GM23338 (cell line): ENCODE data around the gene SLC2A2.

Source experiments
- CREB1 ChIP-seq: fragments of 250-450 bp; sonication (Bioruptor Pico); IDR thresholded peaks from 2 replicates; pipeline ENCODE4 v1.5.0; 2020; ENCODE audit warnings: low read depth, mild to moderate bottlenecking, moderate library complexity
- EZH2 ChIP-seq: fragments of 200-600 bp; sonication (generic); IDR thresholded peaks from one replicate; pipeline ENCODE4 v1.8.0; 2017; ENCODE audit warnings: antibody characterized with exemption, mild to moderate bottlenecking, low read depth; ENCODE audit not compliant: unreplicated experiment
- EZH2phosphoT487 ChIP-seq: fragments of 200-600 bp; sonication (generic); IDR thresholded peaks from one replicate; pipeline ENCODE4 v1.8.1; 2018; ENCODE audit warnings: antibody characterized with exemption; ENCODE audit not compliant: unreplicated experiment
- JUNB ChIP-seq: IDR thresholded peaks from one replicate; pipeline ENCODE4 v1.6.1; 2016; ENCODE audit warnings: antibody characterized with exemption; ENCODE audit not compliant: unreplicated experiment
- NANOG ChIP-seq: IDR thresholded peaks from 2 replicates; pipeline ENCODE4 v1.6.1; 2016; ENCODE audit warnings: antibody characterized with exemption, borderline replicate concordance
- POLR2AphosphoS5 ChIP-seq: IDR thresholded peaks from 2 replicates; pipeline ENCODE4 v1.6.1; 2016; ENCODE audit warnings: antibody characterized with exemption, low read depth
- STAT1 ChIP-seq: IDR thresholded peaks from one replicate; pipeline ENCODE4 v1.6.1; 2016; ENCODE audit warnings: antibody characterized with exemption; ENCODE audit not compliant: unreplicated experiment
- ZNF114 ChIP-seq: fragments of 250-450 bp; sonication (Bioruptor Pico); IDR thresholded peaks from 2 replicates; pipeline ENCODE4 v1.5.0; 2020; ENCODE audit warnings: mild to moderate bottlenecking, moderate library complexity
- ZNF331 ChIP-seq: fragments of 250-450 bp; sonication (Bioruptor Pico); IDR thresholded peaks from 2 replicates; pipeline ENCODE4 v1.5.0; 2020; ENCODE audit warnings: low read depth, mild to moderate bottlenecking, moderate library complexity
- TF ChIP-seq, protein P1 (sequence below), 2 experiments: fragments of 200-600 bp in 1 of 2; sonication (generic) in 1 of 2; conservative IDR thresholded peaks; 2 replicates each; pipeline versions ENCODE4 v1.5.1 to v1.6.1; 2016 to 2017; ENCODE audit warnings: antibody characterized with exemption in 2 of 2, low read depth in 2 of 2, mild to moderate bottlenecking in 2 of 2, moderate library complexity in 1 of 2
- TF ChIP-seq, protein P2 (sequence below): IDR thresholded peaks from one replicate; pipeline ENCODE4 v1.6.1; 2018; ENCODE audit warnings: antibody characterized with exemption; ENCODE audit not compliant: unreplicated experiment
- TF ChIP-seq, protein P3 (sequence below): IDR thresholded peaks from 2 replicates; pipeline ENCODE4 v1.6.1; 2016; ENCODE audit warnings: antibody characterized with exemption
- TF ChIP-seq, protein P4 (sequence below): fragments of 250-450 bp; sonication (Bioruptor Pico); IDR thresholded peaks from 2 replicates; pipeline ENCODE4 v1.5.0; 2020; ENCODE audit warnings: mild to moderate bottlenecking, moderate library complexity

DNA sequence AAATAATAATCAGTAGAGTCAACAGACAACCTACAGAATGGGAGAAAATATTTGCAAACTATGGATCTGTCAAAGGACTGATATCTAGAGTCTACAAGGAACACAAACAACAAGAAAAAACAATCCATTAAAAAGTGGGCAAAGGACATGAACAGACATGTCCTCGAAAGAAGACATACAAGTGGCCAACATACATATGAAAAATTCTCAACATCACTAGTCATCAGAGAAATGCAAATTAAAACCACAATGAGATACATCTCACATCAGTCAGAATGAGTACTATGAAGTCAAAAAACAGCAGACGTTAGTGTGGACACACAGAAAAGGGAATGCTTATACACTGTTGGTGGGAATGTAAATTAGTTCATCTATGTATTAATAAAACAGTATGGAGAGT is 33.7 kb downstream of the SLC2A2 start:
- TF ChIP-seq, protein P1, sequence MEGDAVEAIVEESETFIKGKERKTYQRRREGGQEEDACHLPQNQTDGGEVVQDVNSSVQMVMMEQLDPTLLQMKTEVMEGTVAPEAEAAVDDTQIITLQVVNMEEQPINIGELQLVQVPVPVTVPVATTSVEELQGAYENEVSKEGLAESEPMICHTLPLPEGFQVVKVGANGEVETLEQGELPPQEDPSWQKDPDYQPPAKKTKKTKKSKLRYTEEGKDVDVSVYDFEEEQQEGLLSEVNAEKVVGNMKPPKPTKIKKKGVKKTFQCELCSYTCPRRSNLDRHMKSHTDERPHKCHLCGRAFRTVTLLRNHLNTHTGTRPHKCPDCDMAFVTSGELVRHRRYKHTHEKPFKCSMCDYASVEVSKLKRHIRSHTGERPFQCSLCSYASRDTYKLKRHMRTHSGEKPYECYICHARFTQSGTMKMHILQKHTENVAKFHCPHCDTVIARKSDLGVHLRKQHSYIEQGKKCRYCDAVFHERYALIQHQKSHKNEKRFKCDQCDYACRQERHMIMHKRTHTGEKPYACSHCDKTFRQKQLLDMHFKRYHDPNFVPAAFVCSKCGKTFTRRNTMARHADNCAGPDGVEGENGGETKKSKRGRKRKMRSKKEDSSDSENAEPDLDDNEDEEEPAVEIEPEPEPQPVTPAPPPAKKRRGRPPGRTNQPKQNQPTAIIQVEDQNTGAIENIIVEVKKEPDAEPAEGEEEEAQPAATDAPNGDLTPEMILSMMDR (conservative IDR thresholded peaks at IDR 0.05; ENCODE audit: low read depth in 2 of 2), result no peak
- TF ChIP-seq EZH2, result no peak
- no peak for TF ChIP-seq JUNB
- no peak for TF ChIP-seq CREB1 (CRISPR knock-in tag)
- no peak for TF ChIP-seq POLR2AphosphoS5
- TF ChIP-seq EZH2phosphoT487, result no peak
- TF ChIP-seq, protein P2, sequence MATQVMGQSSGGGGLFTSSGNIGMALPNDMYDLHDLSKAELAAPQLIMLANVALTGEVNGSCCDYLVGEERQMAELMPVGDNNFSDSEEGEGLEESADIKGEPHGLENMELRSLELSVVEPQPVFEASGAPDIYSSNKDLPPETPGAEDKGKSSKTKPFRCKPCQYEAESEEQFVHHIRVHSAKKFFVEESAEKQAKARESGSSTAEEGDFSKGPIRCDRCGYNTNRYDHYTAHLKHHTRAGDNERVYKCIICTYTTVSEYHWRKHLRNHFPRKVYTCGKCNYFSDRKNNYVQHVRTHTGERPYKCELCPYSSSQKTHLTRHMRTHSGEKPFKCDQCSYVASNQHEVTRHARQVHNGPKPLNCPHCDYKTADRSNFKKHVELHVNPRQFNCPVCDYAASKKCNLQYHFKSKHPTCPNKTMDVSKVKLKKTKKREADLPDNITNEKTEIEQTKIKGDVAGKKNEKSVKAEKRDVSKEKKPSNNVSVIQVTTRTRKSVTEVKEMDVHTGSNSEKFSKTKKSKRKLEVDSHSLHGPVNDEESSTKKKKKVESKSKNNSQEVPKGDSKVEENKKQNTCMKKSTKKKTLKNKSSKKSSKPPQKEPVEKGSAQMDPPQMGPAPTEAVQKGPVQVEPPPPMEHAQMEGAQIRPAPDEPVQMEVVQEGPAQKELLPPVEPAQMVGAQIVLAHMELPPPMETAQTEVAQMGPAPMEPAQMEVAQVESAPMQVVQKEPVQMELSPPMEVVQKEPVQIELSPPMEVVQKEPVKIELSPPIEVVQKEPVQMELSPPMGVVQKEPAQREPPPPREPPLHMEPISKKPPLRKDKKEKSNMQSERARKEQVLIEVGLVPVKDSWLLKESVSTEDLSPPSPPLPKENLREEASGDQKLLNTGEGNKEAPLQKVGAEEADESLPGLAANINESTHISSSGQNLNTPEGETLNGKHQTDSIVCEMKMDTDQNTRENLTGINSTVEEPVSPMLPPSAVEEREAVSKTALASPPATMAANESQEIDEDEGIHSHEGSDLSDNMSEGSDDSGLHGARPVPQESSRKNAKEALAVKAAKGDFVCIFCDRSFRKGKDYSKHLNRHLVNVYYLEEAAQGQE, result no peak
- TF ChIP-seq, protein P3, sequence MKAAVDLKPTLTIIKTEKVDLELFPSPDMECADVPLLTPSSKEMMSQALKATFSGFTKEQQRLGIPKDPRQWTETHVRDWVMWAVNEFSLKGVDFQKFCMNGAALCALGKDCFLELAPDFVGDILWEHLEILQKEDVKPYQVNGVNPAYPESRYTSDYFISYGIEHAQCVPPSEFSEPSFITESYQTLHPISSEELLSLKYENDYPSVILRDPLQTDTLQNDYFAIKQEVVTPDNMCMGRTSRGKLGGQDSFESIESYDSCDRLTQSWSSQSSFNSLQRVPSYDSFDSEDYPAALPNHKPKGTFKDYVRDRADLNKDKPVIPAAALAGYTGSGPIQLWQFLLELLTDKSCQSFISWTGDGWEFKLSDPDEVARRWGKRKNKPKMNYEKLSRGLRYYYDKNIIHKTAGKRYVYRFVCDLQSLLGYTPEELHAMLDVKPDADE, result no peak
- TF ChIP-seq STAT1, result no peak
- TF ChIP-seq, protein P4, sequence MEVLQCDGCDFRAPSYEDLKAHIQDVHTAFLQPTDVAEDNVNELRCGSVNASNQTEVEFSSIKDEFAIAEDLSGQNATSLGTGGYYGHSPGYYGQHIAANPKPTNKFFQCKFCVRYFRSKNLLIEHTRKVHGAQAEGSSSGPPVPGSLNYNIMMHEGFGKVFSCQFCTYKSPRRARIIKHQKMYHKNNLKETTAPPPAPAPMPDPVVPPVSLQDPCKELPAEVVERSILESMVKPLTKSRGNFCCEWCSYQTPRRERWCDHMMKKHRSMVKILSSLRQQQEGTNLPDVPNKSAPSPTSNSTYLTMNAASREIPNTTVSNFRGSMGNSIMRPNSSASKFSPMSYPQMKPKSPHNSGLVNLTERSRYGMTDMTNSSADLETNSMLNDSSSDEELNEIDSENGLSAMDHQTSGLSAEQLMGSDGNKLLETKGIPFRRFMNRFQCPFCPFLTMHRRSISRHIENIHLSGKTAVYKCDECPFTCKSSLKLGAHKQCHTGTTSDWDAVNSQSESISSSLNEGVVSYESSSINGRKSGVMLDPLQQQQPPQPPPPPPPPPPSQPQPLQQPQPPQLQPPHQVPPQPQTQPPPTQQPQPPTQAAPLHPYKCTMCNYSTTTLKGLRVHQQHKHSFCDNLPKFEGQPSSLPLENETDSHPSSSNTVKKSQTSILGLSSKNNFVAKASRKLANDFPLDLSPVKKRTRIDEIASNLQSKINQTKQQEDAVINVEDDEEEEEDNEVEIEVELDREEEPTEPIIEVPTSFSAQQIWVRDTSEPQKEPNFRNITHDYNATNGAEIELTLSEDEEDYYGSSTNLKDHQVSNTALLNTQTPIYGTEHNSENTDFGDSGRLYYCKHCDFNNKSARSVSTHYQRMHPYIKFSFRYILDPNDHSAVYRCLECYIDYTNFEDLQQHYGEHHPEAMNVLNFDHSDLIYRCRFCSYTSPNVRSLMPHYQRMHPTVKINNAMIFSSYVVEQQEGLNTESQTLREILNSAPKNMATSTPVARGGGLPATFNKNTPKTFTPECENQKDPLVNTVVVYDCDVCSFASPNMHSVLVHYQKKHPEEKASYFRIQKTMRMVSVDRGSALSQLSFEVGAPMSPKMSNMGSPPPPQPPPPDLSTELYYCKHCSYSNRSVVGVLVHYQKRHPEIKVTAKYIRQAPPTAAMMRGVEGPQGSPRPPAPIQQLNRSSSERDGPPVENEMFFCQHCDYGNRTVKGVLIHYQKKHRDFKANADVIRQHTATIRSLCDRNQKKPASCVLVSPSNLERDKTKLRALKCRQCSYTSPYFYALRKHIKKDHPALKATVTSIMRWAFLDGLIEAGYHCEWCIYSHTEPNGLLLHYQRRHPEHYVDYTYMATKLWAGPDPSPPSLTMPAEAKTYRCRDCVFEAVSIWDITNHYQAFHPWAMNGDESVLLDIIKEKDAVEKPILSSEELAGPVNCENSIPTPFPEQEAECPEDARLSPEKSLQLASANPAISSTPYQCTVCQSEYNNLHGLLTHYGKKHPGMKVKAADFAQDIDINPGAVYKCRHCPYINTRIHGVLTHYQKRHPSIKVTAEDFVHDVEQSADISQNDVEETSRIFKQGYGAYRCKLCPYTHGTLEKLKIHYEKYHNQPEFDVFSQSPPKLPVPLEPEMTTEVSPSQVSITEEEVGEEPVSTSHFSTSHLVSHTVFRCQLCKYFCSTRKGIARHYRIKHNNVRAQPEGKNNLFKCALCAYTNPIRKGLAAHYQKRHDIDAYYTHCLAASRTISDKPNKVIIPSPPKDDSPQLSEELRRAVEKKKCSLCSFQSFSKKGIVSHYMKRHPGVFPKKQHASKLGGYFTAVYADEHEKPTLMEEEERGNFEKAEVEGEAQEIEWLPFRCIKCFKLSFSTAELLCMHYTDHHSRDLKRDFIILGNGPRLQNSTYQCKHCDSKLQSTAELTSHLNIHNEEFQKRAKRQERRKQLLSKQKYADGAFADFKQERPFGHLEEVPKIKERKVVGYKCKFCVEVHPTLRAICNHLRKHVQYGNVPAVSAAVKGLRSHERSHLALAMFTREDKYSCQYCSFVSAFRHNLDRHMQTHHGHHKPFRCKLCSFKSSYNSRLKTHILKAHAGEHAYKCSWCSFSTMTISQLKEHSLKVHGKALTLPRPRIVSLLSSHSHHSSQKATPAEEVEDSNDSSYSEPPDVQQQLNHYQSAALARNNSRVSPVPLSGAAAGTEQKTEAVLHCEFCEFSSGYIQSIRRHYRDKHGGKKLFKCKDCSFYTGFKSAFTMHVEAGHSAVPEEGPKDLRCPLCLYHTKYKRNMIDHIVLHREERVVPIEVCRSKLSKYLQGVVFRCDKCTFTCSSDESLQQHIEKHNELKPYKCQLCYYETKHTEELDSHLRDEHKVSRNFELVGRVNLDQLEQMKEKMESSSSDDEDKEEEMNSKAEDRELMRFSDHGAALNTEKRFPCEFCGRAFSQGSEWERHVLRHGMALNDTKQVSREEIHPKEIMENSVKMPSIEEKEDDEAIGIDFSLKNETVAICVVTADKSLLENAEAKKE, result no peak
- TF ChIP-seq ZNF331, result no peak
- TF ChIP-seq ZNF114, result no peak
- no peak for TF ChIP-seq NANOG
